GM18526 (cell line): ENCODE measurements around the gene BDH1.

ENCODE experiments used
- POLR2A ChIP-seq: IDR thresholded peaks from 3 replicates; pipeline ENCODE4 v1.6.1; 2011; ENCODE audit not compliant: insufficient read length; ENCODE audit errors: extremely low read depth

The BDH1 gene

GRCh38 chr3:197533927-197534725 lies 21.6 kb downstream of the BDH1 start:
- no peak for TF ChIP-seq POLR2A

GRCh38 chr3:197533396-197533795 lies 22.4 kb downstream of the BDH1 start:
- no peak for TF ChIP-seq POLR2A

GRCh38 chr3:197532388-197532787 lies 23.4 kb downstream of the BDH1 start:
- no peak for TF ChIP-seq POLR2A

- TF ChIP-seq POLR2A, result no peak
Observed at GRCh38 chr3:197528190-197528589, 27.6 kb downstream of the BDH1 start.

- TF ChIP-seq POLR2A, result no peak
Observed at GRCh38 chr3:197527569-197527968, 28.2 kb downstream of the BDH1 start.

- TF ChIP-seq POLR2A, result no peak
Observed at GRCh38 chr3:197525706-197526105, 30.1 kb downstream of the BDH1 start.

- no peak for TF ChIP-seq POLR2A
Observed at GRCh38 chr3:197524128-197524527, 31.6 kb downstream of the BDH1 start.

GRCh38 chr3:197523526-197523925 lies 32.2 kb downstream of the BDH1 start:
- no peak for TF ChIP-seq POLR2A

- no peak for TF ChIP-seq POLR2A
Observed at GRCh38 chr3:197522881-197523441, 32.8 kb downstream of the BDH1 start.

GRCh38 chr3:197522183-197522715 lies 33.5 kb downstream of the BDH1 start:
- no peak for TF ChIP-seq POLR2A

- no peak for TF ChIP-seq POLR2A
Observed at GRCh38 chr3:197521277-197522182, 34.2 kb downstream of the BDH1 start.

GRCh38 chr3:197520311-197521276 lies 35.2 kb downstream of the BDH1 start:
- no peak for TF ChIP-seq POLR2A

- TF ChIP-seq POLR2A, result no peak
Observed at GRCh38 chr3:197519801-197520211, 36.0 kb downstream of the BDH1 start.

- no peak for TF ChIP-seq POLR2A
Observed at GRCh38 chr3:197518881-197519421, 36.8 kb downstream of the BDH1 start.

GRCh38 chr3:197516517-197516889 lies 39.3 kb downstream of the BDH1 start:
- no peak for TF ChIP-seq POLR2A
